B cell (primary cell): Measurements from ENCODE around the gene PCDH19.

Experiments used
- CTCF ChIP-seq: fragments of 200-600 bp; IDR thresholded peaks from one replicate; pipeline ENCODE4 v1.8.0; 2022; ENCODE audit warnings: antibody characterized with exemption, mild to moderate bottlenecking
- EZH2 ChIP-seq: IDR thresholded peaks from 2 replicates; pipeline ENCODE4 v1.6.1; 2012; ENCODE audit warnings: borderline replicate concordance, low read depth, mild to moderate bottlenecking, moderate library complexity, low read length; ENCODE audit not compliant: insufficient read depth, poor library complexity, severe bottlenecking

GRCh38 chrX:100381619-100382018 is 28.5 kb downstream of the PCDH19 start:
- TF ChIP-seq CTCF = no peak
- TF ChIP-seq EZH2 = no peak
